Measurements from ENCODE around the gene BEAN1.

- no peak for TF ChIP-seq CTCF (IDR thresholded peaks at IDR 0.05 in 8 of 11, conservative IDR thresholded peaks at IDR 0.05 in 3 of 11)
- no peak for TF ChIP-seq POLR2AphosphoS5 (IDR thresholded peaks at IDR 0.05)
- TF ChIP-seq POLR2A (IDR thresholded peaks at IDR 0.05), result no peak
Measured at GRCh38 chr16:66468321-66468965, 41.3 kb downstream of the BEAN1 start.

All from spleen (tissue), 7 donors.